MCF 10A (cell line): ENCODE measurements around the gene NTM. TPM values are rescaled to one million over a fixed set of nuclear protein-coding genes. Genes with fewer than 3 reads are reported as not detected.

Experiments
- BruUV-seq: library from RNA; stranded (reverse); fragments of 400-500 nt; replicated peaks from 2 replicates; lab custom pipeline; 2021; lab: Mats Ljungman, UMichigan
- CTCF ChIA-PET: fragments of 300-600 bp; sonication (Branson Sonifier 250); formaldehyde crosslinking; extraction: SDS; loops from one replicate; lab custom pipeline; 2021; ENCODE audit warnings: antibody characterized with exemption, inconsistent platforms; lab: Yijun Ruan, JAX
- POLR2A ChIA-PET: fragments of 300-600, 350-650 bp; sonication (Branson Sonifier 250); formaldehyde crosslinking; extraction: SDS; loops from one replicate; lab custom pipeline; 2020; ENCODE audit warnings: antibody characterized with exemption, inconsistent platforms; lab: Yijun Ruan, JAX
- DNase-seq: peaks from one replicate; pipeline ENCODE4 v3.0.0-alpha.2; 2018; ENCODE audit not compliant: unreplicated experiment
- H3K27ac Mint-ChIP-seq: one replicate; pipeline ENCODE4 v1.8.0; 2022; ENCODE audit warnings: mild to moderate bottlenecking, low read depth, mixed read lengths; ENCODE audit not compliant: unreplicated experiment
- H3K27me3 Mint-ChIP-seq: one replicate; pipeline ENCODE4 v1.8.0; 2022; ENCODE audit warnings: mixed read lengths; ENCODE audit not compliant: insufficient read depth, unreplicated experiment
- H3K36me3 Mint-ChIP-seq: one replicate; pipeline ENCODE4 v1.8.0; 2022; ENCODE audit warnings: mild to moderate bottlenecking, moderate library complexity, mixed read lengths; ENCODE audit not compliant: insufficient read depth, unreplicated experiment
- H3K4me1 Mint-ChIP-seq: one replicate; pipeline ENCODE4 v1.8.0; 2022; ENCODE audit warnings: mixed read lengths; ENCODE audit not compliant: insufficient read depth, unreplicated experiment
- H3K4me3 Mint-ChIP-seq: one replicate; pipeline ENCODE4 v1.8.0; 2022; ENCODE audit warnings: mild to moderate bottlenecking, moderate library complexity, mixed read lengths; ENCODE audit not compliant: unreplicated experiment
- H3K9me3 Mint-ChIP-seq: one replicate; pipeline ENCODE4 v1.8.0; 2022; ENCODE audit warnings: mixed read lengths; ENCODE audit not compliant: unreplicated experiment
- intact Hi-C: fragments of 100-400 bp; cut with micrococcal nuclease; formaldehyde crosslinking; loops from 2 replicates; pipeline ENCODE4 v1.14.1; 2022
- total RNA-seq: library from RNA; stranded (reverse); gene quantifications from 2 replicates; pipeline ENCODE4 v1.2.3, GENCODE V29; 2022
- TF ChIP-seq, protein P1 (sequence below): fragments of 200-600 bp; IDR thresholded peaks from one replicate; pipeline ENCODE4 v1.8.0; 2022; ENCODE audit warnings: antibody characterized with exemption, mild to moderate bottlenecking; ENCODE audit not compliant: unreplicated experiment

The NTM gene
- total RNA-seq, 1 experiment from 2014 or later, result not detected

DNA sequence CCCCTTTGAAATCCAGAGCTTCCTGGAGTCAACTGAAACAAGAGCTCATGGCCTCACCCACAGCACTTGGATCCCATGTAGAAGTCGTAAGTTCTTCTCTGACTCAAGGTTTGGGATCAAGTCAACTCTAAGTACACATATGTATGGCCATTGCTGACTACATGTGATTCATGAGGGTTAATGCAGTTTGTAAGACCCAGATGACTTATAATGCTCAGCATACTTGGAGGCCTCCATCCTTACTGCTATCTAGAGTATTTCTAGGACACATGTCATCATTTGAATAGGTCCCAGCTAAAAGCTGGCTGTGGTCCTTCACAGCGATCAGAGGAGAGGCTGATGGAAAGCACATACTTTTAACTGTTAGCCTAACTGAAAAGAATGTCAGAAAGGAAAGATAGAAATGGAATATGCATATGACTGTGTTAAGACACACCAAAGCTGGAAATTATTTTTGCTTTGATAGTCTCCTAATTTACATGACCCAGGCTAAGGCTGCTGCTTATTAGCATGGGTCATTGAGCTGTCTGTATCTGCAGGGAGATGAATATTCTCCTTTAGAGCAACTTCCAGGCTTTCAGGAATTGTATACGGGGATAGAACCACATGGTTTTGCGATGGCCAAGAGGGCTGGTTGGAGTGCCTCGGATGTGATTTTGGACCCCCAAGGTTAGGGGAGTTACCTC is 76.3 kb downstream of the NTM start:
- H3K27ac Mint-ChIP-seq, result no peak overlapping the region
- intact Hi-C loops, result no loop called here
- peaks cover 17% of the 10 kb centered on the region for H3K9me3 Mint-ChIP-seq
- no peaks in the 10 kb centered on the region for H3K4me1 Mint-ChIP-seq
- DNase-seq, result no peak
- ChIA-PET CTCF (no interaction called here), POLR2A (no interaction called here)
- H3K36me3 Mint-ChIP-seq, result no peaks in the 10 kb centered on the region
- H3K4me3 Mint-ChIP-seq, result no peak overlapping the region
- TF ChIP-seq, protein P1, sequence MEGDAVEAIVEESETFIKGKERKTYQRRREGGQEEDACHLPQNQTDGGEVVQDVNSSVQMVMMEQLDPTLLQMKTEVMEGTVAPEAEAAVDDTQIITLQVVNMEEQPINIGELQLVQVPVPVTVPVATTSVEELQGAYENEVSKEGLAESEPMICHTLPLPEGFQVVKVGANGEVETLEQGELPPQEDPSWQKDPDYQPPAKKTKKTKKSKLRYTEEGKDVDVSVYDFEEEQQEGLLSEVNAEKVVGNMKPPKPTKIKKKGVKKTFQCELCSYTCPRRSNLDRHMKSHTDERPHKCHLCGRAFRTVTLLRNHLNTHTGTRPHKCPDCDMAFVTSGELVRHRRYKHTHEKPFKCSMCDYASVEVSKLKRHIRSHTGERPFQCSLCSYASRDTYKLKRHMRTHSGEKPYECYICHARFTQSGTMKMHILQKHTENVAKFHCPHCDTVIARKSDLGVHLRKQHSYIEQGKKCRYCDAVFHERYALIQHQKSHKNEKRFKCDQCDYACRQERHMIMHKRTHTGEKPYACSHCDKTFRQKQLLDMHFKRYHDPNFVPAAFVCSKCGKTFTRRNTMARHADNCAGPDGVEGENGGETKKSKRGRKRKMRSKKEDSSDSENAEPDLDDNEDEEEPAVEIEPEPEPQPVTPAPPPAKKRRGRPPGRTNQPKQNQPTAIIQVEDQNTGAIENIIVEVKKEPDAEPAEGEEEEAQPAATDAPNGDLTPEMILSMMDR, result no peak
- H3K27me3 Mint-ChIP-seq, result no peaks in the 10 kb centered on the region
- no TSS peak for BruUV-seq

- CTCF ChIA-PET, result no interaction called here
- intact Hi-C loops, result no loop called here
- Mint-ChIP-seq H3K4me1 (no peaks in the 10 kb centered on the region), H3K4me3 (no peak overlapping the region), H3K27me3 (no peaks in the 10 kb centered on the region), H3K36me3 (no peaks in the 10 kb centered on the region), H3K27ac (no peak overlapping the region), H3K9me3 (peaks cover 18% of the 10 kb centered on the region)
- DNase-seq, result no peak
- TF ChIP-seq, protein P1, result no peak
- no TSS peak for BruUV-seq
- POLR2A ChIA-PET, result no interaction called here
Observed at GRCh38 chr11:131447277-131447815, 76.9 kb downstream of the NTM start.

DNA sequence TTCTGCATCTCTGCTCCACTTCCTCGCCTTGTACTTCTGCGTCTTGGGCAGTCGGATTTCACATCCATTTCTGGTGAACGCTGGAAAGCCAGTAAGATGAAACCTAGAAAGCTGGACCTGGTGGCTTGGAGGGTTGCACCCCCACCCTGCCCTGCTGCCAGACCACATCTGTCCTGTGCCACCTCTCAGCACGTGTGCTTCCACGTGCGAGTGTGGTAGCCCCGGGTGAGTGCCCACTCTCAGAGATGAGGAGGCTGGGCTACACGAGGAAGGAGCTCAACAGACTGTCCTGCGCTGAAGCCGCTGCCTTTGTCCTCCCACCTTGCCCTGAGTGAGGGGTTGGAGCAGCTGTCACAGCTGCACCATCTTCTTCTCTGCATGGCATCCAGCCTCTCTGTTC is 77.5 kb downstream of the NTM start:
- intact Hi-C loops, result no loop called here
- H3K27me3 Mint-ChIP-seq, result no peaks in the 10 kb centered on the region
- H3K4me3 Mint-ChIP-seq, result no peak overlapping the region
- H3K27ac Mint-ChIP-seq, result no peak overlapping the region
- no peak for DNase-seq
- ChIA-PET POLR2A (no interaction called here), CTCF (no interaction called here)
- TF ChIP-seq, protein P1, result no peak
- H3K36me3 Mint-ChIP-seq, result no peaks in the 10 kb centered on the region
- H3K4me1 Mint-ChIP-seq, result no peaks in the 10 kb centered on the region
- BruUV-seq, result no TSS peak
- H3K9me3 Mint-ChIP-seq, result peaks cover 18% of the 10 kb centered on the region

- ChIA-PET CTCF (no interaction called here), POLR2A (no interaction called here)
- DNase-seq, result no peak
- Mint-ChIP-seq H3K9me3 (peaks cover 25% of the 10 kb centered on the region), H3K27me3 (no peaks in the 10 kb centered on the region), H3K27ac (no peak overlapping the region), H3K4me3 (no peak overlapping the region), H3K4me1 (no peaks in the 10 kb centered on the region), H3K36me3 (no peaks in the 10 kb centered on the region)
- BruUV-seq, result no TSS peak
- intact Hi-C loops, result no loop called here
- TF ChIP-seq, protein P1, result no peak
Observed at GRCh38 chr11:131449036-131450019, 78.9 kb downstream of the NTM start.
